Cardiac septum (tissue), 1 donor: ENCODE data around the gene FRYL. TPM values are rescaled to one million over a fixed set of nuclear protein-coding genes. Genes with fewer than 3 reads are reported as not detected.

Experiments used
- DNase-seq: peaks from one replicate; pipeline ENCODE4 v3.0.0-alpha.2; 2020; ENCODE audit warnings: low spot score
- intact Hi-C: fragments of 100-400 bp; cut with DNase I; formaldehyde crosslinking; loops from one replicate; pipeline ENCODE4 v1.14.0; 2022
- total RNA-seq: library from RNA; stranded (reverse); fragmentation: NEBNext Ultra II Directional; extraction: Animal tissue kit (Norgen Biotek cat#: 25700); gene quantifications from one replicate; pipeline ENCODE4 v1.2.1, GENCODE V29; 2021
- donor health status: DM: no; HTN: no; CAD: no.

FRYL gene
- total RNA-seq, 1 donor from 2014 or later, result 41.0 TPM

DNA sequence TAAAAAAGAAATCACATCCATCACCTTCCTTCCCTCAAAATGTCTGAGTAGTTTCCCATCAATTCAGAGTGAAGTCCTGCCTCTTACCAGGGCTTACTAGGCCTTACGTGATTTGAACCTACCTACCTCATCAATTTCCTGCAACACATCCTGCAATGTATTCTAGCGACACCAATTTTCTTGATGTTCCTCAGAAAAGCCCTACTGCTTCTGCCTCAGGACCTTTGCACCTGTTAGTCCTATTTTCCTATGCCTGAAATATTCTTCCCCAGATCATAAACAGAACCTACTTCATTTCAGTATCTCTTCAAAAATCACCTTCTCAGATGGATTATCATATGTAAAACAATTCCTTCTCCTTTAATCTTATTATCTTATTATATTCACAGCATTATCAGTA is 237.2 kb downstream of the FRYL start:
- intact Hi-C loops, result loop anchor here (10.0 kb wide), 1 partner anchor 218 kb away; no protein-coding TSS in a partner anchor

GRCh38 chr4:48539597-48539996 is 240.5 kb downstream of the FRYL start:
- intact Hi-C loops, result no loop called here
- no peak for DNase-seq

More for the DNA sequence above, 237.2 kb downstream of the FRYL start:
- no peak for DNase-seq

DNA sequence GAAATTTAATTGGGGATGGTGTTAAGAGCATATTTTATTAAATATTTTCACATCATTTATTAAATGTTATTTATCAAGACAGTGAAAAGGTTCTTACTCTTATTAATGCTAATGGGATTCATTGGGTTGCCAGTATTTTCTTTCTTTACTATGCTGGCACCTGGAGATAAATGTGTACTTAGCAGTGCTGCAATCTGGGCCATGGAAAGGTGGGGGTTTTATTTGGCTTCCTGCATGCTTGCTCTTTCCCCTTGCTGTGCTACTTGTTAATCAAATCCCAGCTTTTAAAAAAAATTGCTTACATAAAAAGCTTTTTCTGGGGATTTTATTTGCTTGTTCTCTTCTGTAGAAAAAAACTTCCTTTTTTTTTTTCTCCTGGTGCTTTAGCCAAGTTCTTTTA is 241.7 kb downstream of the FRYL start:
- DNase-seq, result no peak
- intact Hi-C loops, result no loop called here

DNA sequence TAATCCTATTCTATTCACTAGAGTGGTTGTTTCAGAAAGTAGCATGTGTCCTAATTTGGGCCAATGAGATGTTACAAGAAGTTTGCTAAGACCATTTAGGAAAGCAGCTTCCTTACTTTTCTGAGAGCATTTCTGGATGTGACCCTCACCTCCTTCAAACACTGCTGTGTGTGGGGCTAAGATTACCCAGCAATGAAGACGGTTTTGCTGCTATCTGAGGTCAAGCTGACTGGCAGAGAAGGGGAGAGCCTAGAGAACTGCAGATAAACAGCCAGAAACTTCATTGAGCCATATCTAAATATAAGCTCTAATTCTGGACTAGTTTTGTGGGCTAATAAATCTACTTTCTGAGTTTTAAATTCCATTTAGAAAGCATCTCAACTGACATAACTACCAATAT is 253.7 kb downstream of the FRYL start:
- no peak for DNase-seq
- intact Hi-C loops, result no loop called here

DNA sequence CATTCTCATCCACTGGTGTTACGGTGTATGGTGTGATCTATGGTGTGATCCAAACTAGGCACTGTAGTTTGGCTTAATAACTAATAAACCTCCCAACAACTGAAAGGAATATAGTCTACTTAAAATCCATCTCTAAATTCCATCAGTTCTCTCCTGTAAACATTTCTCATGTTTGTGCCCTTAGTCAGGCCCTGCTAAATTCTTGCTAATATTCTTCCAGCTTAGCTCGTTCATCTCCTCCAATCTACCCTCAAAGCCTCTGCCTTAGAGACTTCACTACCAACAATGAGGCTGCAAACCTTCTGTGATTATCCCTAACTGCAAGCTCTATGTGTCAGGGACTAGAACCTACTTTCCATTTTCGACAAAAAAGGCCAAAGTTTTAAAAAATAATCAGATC is 261.9 kb downstream of the FRYL start:
- no peak for DNase-seq
- intact Hi-C loops, result no loop called here

- DNase-seq, result no peak
- intact Hi-C loops, result no loop called here
Observed at GRCh38 chr4:48509543-48509942, 270.5 kb downstream of the FRYL start.

GRCh38 chr4:48506716-48507115 is 273.4 kb downstream of the FRYL start:
- intact Hi-C loops, result no loop called here
- DNase-seq, result no peak

- intact Hi-C loops, result no loop called here
- no peak for DNase-seq
Observed at GRCh38 chr4:48504352-48504751, 275.7 kb downstream of the FRYL start.

DNA sequence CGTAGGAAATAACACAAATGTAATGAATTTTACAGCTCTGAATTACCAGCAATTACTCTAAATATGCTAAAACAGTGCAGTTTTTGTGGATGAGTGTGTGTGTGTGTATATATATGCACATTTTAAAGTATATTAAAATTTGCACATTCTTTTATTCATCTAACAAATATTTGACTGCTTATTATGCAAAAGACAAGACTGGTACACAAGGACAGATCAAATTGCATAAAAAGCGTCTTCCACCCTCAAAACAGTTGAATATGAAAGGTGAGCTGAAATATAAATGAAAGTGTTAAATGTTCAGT is 276.1 kb downstream of the FRYL start:
- no peak for DNase-seq
- intact Hi-C loops, result no loop called here

DNA sequence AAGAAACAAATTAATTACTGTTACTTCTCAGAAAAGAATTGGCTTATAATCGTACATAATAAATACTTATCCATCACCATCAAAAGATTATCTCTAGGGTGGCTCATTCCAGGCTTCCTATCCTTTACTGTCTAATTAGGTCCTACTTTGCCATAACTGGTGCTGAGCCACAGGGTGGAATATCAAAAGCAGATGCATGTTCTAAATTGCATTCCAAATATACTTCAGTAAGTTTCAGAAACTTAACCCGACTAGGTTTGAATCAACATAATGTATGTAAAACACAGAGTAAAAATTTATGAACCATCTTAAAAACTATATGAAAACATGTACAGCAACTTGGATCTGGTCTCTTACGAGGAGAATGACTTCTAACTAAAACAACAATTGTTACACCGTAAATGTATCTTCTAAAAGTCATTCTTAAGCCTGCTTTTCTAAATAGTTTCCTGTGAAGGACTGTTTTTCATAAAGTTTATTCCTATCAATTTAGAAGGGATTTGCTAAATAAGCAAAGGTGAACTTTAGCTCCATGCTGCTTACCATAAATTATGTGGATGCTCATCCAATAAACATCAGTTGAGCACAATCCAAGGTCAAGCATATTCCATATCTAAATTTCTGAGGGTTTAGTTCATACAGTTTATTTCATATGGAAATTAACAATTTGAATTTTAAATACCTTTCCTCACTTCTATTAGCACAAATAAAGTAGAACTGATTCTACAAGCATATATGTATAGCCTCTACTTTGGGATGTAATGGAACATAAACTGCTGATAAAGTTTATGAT is 276.6 kb downstream of the FRYL start:
- no peak for DNase-seq
- intact Hi-C loops, result no loop called here

DNA sequence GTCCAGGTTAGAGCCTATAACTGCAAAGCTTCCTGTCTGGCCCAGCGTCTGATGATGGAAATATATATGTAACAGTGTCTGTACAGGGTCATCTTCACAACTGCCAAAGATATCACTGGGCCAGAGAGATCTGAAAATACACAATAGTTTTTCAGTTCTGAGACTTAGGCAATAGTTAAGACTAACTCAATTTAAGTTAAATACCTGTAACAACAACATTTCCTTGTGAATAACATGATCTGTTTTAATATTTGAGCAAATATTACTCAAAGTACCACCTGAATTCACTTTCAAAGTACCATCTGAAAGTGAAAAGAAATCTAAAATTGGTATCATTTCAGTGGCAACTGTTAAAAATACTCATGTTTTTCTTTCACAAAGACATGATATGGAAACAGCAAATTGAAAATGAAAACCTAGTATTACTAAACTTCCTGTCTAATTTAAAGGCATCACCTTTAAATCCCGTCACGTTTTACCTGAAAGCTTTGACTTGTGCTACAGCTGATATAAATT is 280.5 kb downstream of the FRYL start:
- no peak for DNase-seq
- intact Hi-C loops, result no loop called here

DNA sequence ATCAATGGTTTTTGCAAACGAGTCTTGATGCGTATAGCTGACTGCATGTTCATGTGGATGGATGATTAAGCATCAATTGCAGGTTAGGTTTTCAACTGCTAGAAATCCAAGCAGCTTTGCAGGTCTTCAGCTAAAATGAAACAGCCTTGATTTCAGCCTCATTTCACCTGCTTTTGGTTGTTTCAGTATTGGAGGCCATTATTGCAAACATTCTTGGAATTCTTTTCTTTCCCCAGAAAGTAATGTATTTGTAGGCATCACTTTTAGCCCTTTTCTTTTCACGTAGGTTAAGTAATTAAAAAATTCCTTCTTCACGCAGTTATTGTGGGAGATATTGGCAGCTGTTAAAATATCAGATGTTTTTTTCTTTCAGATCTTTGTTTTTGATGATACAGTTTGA is 281.2 kb downstream of the FRYL start:
- DNase-seq, result no peak
- intact Hi-C loops, result no loop called here

DNA sequence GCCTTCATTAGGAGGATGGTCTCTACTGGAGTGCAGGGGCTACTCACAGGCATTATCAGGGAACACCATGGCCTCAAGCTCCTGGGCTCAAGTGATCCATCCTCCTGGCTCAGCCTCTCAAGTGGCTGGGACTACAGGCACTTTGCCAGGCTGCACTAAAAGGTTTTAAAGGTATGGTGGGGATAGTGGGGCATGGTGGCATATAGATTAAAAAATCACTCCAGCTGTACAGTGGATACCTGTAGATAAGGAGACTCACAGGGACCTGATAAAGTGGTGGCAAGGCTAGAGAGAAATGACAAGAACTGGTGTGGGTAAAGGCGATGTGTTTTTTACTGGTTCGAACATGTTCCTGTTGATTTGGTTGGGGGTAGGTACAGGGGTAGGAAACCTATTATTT is 284.1 kb downstream of the FRYL start:
- intact Hi-C loops, result no loop called here
- DNase-seq, result no peak

- intact Hi-C loops, result no loop called here
- no peak for DNase-seq
Observed at GRCh38 chr4:48493452-48494100, 286.5 kb downstream of the FRYL start.

- DNase-seq, result no peak
- intact Hi-C loops, result no loop called here
Observed at GRCh38 chr4:48491514-48492176, 288.4 kb downstream of the FRYL start.

DNA sequence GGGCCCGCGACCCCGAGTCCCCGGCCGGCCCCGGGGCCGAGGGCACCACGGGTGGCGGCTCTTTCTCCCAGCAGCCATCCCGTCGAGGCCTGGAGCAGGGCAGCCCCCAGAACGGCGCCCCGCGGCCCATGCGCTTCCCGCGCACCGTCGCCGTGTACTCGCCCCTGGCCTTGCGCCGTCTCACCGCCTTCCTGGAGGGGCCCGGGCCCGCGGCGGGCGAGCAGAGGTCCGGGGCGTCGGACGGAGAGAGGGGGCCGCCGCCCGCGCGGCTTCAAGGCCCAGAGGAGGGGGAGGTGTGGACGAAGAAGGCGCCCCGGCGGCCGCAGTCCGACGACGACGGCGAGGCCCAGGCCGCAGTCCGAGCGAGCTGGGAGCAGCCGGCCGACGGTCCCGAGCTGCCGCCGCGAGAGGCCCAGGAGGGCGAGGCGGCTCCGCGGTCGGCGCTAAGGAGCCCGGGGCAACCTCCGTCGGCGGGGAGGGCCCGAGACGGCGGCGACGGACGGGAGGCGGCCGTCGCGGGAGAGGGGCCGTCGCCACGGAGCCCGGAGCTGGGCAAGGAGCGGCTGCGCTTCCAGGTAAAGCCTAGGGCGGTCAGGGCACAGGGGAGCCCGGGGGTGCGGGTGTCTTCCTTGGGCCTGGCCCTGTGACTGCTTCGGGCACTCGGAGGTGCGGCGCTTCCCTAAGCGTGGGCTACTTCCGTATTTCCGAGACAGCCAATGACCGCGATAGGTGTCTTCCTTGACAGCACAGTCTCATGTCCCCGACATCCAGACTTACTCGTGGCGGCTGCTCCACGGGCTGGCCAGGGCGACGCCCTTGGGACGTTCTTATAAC is 289.2 kb downstream of the FRYL start:
- DNase-seq, result no peak
- intact Hi-C loops, result no loop called here

DNA sequence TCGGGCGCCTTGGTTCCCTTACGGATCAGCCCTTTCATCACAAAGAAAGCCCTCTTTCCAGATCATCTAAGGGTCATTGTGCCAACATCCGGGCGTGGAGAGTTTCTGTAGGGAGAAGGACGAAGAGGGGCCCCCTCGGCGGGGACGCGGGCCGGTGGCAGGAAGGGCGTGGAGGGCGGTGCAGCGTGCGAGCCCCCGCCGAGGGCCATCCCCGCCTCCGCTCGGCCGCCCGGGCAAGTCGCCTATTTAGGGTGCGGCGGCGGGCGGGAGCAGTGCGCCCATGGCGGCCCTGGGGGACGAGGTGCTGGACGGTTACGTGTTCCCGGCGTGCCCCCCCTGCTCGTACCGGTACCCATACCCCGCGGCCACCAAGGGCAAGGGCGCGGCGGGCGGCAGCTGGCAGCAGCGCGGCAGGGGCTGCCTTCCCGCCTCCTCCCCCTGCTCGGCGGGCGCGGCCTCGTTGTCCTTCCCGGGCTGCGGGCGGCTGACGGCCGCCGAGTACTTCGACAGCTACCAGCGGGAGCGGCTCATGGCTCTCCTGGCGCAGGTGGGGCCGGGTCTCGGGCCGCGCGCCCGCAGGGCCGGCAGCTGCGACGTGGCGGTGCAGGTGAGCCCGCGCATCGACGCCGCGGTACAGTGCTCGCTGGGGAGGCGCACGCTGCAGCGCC is 289.9 kb downstream of the FRYL start, which contains the start of gene ZAR1:
Gene ZAR1 (plus strand): TSS at position 241 of the 668 bp plus-strand sequence. CDS start 40 bp downstream, at position 281.
- DNase-seq, result no peak

GRCh38 chr4:48489683-48490011 is 290.4 kb downstream of the FRYL start:
- intact Hi-C loops, result no loop called here
- DNase-seq, result no peak

More for the DNA sequence above, 289.9 kb downstream of the FRYL start, which contains the start of gene ZAR1:
- intact Hi-C loops, result no loop called here

- DNase-seq, result no peak
- intact Hi-C loops, result no loop called here
Observed at GRCh38 chr4:48484494-48485168, 295.4 kb downstream of the FRYL start.
